Measurements from ENCODE around the gene POU2F3.

POU2F3 gene

DNA sequence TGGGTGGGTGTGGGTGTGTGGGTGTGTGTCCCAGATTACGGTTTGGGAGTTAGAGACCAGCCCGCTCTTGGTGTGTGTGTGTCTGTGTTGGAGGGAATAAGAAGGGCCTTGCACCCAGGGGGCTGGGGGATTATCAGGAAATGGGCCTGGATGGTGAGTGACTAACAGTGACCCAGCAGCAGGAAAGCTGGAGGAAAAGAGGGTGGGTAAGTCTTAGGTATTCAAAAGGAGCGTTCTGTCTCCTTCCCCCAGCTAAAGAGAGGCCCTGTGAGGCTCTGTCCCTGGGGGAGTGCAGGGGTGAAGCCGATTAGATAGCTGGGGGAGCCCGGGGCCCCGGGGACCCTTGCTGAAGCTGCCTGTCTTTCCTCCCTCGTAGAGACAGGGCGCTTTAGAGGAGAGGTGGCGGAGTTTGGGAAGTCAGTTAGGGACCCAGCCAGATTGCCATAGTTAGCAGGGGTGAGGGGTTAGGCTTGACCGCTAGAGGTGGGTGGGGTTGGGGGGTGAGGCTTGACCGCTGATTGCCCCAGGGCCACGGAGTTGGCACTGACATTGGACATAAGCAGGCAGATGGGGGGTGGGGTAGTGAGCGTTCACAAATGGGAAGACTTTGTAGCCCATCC, 27.6 kb upstream of the POU2F3 start:
- no peaks in the 10 kb centered on the region for H4K20me1 ChIP-seq (ENCODE audit: insufficient read depth, low read length)
- H3K4me1 ChIP-seq (ENCODE audit: insufficient read depth, low read length, severe bottlenecking): no peaks in the 10 kb centered on the region
- no peak overlapping the region for H2AFZ ChIP-seq (ENCODE audit: low read length)
- H3K36me3 ChIP-seq (ENCODE audit: insufficient read depth, low read length): no peaks in the 10 kb centered on the region
- H3K9me2 ChIP-seq (ENCODE audit: low read depth, low read length): no peaks in the 10 kb centered on the region
- no peak for TF ChIP-seq EZH2 (IDR thresholded peaks at IDR 0.05; ENCODE audit: borderline replicate concordance, low read length)
- TF ChIP-seq, protein P1, sequence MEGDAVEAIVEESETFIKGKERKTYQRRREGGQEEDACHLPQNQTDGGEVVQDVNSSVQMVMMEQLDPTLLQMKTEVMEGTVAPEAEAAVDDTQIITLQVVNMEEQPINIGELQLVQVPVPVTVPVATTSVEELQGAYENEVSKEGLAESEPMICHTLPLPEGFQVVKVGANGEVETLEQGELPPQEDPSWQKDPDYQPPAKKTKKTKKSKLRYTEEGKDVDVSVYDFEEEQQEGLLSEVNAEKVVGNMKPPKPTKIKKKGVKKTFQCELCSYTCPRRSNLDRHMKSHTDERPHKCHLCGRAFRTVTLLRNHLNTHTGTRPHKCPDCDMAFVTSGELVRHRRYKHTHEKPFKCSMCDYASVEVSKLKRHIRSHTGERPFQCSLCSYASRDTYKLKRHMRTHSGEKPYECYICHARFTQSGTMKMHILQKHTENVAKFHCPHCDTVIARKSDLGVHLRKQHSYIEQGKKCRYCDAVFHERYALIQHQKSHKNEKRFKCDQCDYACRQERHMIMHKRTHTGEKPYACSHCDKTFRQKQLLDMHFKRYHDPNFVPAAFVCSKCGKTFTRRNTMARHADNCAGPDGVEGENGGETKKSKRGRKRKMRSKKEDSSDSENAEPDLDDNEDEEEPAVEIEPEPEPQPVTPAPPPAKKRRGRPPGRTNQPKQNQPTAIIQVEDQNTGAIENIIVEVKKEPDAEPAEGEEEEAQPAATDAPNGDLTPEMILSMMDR (IDR thresholded peaks at IDR 0.05; ENCODE audit: low read length): no peak
- no peak overlapping the region for H3K9ac ChIP-seq (ENCODE audit: low read length)
- H3F3A ChIP-seq (ENCODE audit: insufficient read depth, low read length): no peaks in the 10 kb centered on the region
- no peak overlapping the region for H3K4me3 ChIP-seq (ENCODE audit: low read depth, low read length, poor library complexity, severe bottlenecking)
- no peaks in the 10 kb centered on the region for H3K79me2 ChIP-seq (ENCODE audit: insufficient read depth, low read length)
- no peaks in the 10 kb centered on the region for H3K9me3 ChIP-seq (ENCODE audit: low read length)
- H3K27ac ChIP-seq (ENCODE audit: low read depth, low read length, poor library complexity, severe bottlenecking): no peak overlapping the region
- no peak overlapping the region for H3K4me2 ChIP-seq (ENCODE audit: low read length)
- H3K27me3 ChIP-seq (ENCODE audit: insufficient read depth, low read length): no peaks in the 10 kb centered on the region

DNA sequence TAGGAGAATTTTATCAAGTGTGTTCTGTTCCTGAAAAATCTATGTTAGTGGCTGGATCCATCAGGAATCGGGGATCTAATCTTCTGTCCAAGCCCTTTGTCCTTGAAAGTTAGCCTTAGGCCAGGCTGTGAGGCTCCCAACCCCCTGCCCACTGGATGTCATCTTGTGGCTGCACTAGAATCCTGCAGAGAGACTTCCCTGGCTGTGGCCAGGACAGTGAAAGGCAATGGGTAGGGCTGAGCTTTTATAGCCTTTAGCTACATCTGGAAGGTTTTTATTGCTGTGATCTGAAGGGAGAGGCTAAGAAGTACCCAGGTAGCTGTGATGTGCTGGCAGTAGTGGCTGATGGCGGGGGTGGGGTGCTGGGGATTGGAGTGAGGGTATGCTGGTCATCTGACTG, 27.0 kb upstream of the POU2F3 start:
- Histone ChIP-seq H3K27me3 (ENCODE audit: insufficient read depth, low read length) (no peaks in the 10 kb centered on the region), H3K4me1 (ENCODE audit: insufficient read depth, low read length, severe bottlenecking) (no peaks in the 10 kb centered on the region), H2AFZ (ENCODE audit: low read length) (no peak overlapping the region), H3K9me3 (ENCODE audit: low read length) (no peaks in the 10 kb centered on the region), H3K36me3 (ENCODE audit: insufficient read depth, low read length) (no peaks in the 10 kb centered on the region), H3K9ac (ENCODE audit: low read length) (no peak overlapping the region), H4K20me1 (ENCODE audit: insufficient read depth, low read length) (no peaks in the 10 kb centered on the region), H3K9me2 (ENCODE audit: low read depth, low read length) (no peaks in the 10 kb centered on the region), H3F3A (ENCODE audit: insufficient read depth, low read length) (no peaks in the 10 kb centered on the region), H3K27ac (ENCODE audit: low read depth, low read length, poor library complexity, severe bottlenecking) (no peak overlapping the region), H3K4me2 (ENCODE audit: low read length) (no peak overlapping the region), H3K79me2 (ENCODE audit: insufficient read depth, low read length) (no peaks in the 10 kb centered on the region), H3K4me3 (ENCODE audit: low read depth, low read length, poor library complexity, severe bottlenecking) (no peak overlapping the region)
- TF ChIP-seq, protein P1 (IDR thresholded peaks at IDR 0.05; ENCODE audit: low read length): no peak
- no peak for TF ChIP-seq EZH2 (IDR thresholded peaks at IDR 0.05; ENCODE audit: borderline replicate concordance, low read length)

DNA sequence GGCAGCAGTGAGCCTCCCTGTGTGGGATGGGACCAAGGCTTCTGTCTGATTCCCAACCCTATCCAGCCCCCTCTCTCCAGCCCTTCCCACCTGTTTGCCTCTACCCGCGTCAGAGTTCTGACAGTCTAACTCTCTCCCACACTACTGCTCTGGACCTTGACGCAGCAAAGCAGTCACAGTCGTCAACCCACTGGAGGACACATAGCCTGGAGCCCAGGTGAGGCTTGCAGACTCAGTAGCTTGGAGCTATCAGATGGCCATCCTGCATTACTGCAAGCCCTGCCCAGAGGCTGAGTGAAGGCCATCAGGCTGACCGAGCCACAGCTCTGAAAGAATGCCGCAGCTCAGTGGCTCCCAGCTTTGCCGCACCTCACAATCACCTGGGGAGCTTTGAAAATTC, 25.4 kb upstream of the POU2F3 start:
- no peak overlapping the region for H3K9ac ChIP-seq (ENCODE audit: low read length)
- H3K27ac ChIP-seq (ENCODE audit: low read depth, low read length, poor library complexity, severe bottlenecking): no peak overlapping the region
- no peaks in the 10 kb centered on the region for H3K79me2 ChIP-seq (ENCODE audit: insufficient read depth, low read length)
- H3K9me3 ChIP-seq (ENCODE audit: low read length): no peaks in the 10 kb centered on the region
- H3K36me3 ChIP-seq (ENCODE audit: insufficient read depth, low read length): no peaks in the 10 kb centered on the region
- H2AFZ ChIP-seq (ENCODE audit: low read length): no peak overlapping the region
- H3K4me3 ChIP-seq (ENCODE audit: low read depth, low read length, poor library complexity, severe bottlenecking): no peak overlapping the region
- no peaks in the 10 kb centered on the region for H3F3A ChIP-seq (ENCODE audit: insufficient read depth, low read length)
- H4K20me1 ChIP-seq (ENCODE audit: insufficient read depth, low read length): no peaks in the 10 kb centered on the region
- TF ChIP-seq EZH2 (IDR thresholded peaks at IDR 0.05; ENCODE audit: borderline replicate concordance, low read length): no peak
- TF ChIP-seq, protein P1 (IDR thresholded peaks at IDR 0.05; ENCODE audit: low read length): no peak
- H3K27me3 ChIP-seq (ENCODE audit: insufficient read depth, low read length): no peaks in the 10 kb centered on the region
- H3K4me2 ChIP-seq (ENCODE audit: low read length): no peak overlapping the region
- no peaks in the 10 kb centered on the region for H3K4me1 ChIP-seq (ENCODE audit: insufficient read depth, low read length, severe bottlenecking)
- no peaks in the 10 kb centered on the region for H3K9me2 ChIP-seq (ENCODE audit: low read depth, low read length)

Measured in OCI-LY1 (cell line).